NCI-H524 (cell line): ENCODE measurements around the gene TRMT1.
"Not testable (repeated sequence)": the region's sequence is repeated elsewhere in the genome, so short reads cannot be mapped to it uniquely, and the experiment has no call there.

Experiments
- DNase-seq, 2 experiments: peaks; one replicate each; lab custom pipeline; 2025; lab: John Stamatoyannopoulos, UW

The TRMT1 gene

GRCh38 chr19:13150187-13150930 is 33.8 kb upstream of the TRMT1 start, which contains the start of the genes IER2 and STX10:
TSS of gene IER2 (plus strand) at chr19:13150411. CDS start at chr19:13153187, 2,776 bp downstream.
TSS of gene STX10 (minus strand) at chr19:13150375. CDS start at chr19:13150173, 202 bp downstream.
- peak; percentile 92 to 94 for DNase-seq

GRCh38 chr19:13149628-13150186 is 33.2 kb upstream of the TRMT1 start:
- DNase-seq = peak in 1 of 2 experiments; percentile 60

GRCh38 chr19:13149173-13149627 is 32.7 kb upstream of the TRMT1 start:
- DNase-seq = not testable (repeated sequence)

DNA sequence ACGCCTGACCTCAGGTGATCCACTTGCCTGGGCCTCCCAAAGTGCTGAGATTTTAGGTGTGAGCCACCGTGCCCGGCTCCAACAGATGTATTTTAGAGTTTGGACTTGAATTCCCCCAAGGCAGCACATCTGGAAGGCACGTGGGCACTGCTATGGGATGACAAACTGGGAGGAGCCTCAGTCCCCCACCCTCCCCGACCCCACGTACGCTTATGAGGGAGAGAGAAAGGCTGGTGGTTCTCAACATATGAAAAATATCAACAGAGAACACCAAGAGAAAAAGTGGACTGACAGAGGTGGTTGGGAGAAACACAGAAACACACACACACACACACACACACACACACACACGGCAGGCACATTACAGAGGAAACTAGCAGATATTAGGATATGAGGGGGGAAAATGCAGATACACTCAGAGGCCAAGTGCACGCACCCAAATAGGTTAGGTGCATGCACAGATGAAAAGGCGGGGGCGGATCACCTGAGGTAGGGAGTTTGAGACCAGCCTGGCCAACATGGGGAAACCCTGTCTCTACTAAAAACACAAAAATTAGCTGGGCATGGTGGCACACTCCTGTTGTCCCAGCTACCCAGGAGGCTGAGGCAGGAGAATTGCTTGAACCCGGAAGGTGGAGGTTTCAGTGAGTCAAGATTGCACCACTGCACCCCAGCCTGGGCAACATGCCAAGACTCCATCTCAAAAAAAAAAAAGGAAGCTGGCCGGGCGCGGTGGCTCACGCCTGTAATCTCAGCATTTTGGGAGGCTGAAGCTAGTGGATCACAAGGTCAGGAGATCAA is 30.4 kb upstream of the TRMT1 start:
- no peak for DNase-seq

DNA sequence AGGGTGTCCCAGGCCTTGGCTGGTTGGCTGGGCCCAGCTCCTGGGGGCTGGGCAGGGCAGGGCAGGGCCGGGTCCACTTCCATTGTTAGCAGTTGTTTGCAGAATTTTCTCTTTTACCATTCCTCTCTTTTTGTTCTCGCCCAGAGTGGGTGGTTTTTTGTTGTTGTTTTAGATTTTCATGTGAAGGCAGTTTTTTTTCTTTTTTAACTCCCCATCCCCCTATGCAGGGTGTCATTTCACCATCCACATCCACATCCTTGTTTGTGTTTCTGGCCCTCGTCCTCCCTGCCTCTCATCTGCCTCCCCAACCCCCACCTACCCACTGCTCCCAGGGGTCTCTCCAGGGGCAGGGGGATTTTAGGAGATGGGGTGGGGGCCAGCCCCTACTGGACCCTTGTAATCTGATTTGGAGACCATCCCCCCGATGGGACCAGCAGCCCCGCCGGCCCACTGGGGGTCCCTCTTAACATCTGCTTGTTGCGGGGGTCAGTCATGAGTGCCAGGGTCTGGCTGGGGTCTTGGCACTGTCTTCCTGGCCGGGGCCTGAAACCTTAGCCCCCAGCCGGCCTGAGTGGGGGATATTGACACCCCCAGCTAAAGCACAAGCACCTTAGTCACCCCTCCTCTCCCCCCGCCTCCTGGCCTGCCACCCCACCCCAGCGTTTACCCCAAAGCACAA is 23.2 kb upstream of the TRMT1 start:
- no peak for DNase-seq

- DNase-seq = no peak
Measured at GRCh38 chr19:13138916-13139198, 22.3 kb upstream of the TRMT1 start.

GRCh38 chr19:13138171-13138915 is 21.8 kb upstream of the TRMT1 start:
- no peak for DNase-seq

DNA sequence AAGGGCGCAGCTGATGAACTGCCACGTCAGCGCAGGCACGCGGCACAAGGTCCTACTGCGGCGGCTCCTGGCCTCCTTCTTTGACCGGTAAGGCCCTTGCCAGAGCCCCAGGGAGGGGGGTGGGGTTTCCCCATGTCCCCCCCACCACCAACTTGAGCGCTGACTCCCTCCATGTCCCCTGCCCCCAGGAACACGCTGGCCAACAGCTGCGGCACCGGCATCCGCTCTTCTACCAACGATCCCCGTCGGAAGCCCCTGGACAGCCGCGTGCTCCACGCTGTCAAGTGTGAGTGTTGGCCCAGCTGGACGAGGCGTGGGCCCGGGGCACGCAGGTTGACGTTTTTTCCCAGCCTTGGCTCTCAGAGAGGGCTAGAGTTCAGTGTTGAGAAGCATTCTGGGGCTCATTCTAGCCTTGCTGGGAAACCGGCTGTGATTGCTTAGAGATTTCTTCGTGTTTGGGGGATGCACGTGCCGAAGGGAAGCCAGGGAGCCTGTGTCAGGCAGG is 20.8 kb upstream of the TRMT1 start:
- DNase-seq = no peak

- DNase-seq = no peak
Measured at GRCh38 chr19:13135068-13136062, 18.8 kb upstream of the TRMT1 start.

DNA sequence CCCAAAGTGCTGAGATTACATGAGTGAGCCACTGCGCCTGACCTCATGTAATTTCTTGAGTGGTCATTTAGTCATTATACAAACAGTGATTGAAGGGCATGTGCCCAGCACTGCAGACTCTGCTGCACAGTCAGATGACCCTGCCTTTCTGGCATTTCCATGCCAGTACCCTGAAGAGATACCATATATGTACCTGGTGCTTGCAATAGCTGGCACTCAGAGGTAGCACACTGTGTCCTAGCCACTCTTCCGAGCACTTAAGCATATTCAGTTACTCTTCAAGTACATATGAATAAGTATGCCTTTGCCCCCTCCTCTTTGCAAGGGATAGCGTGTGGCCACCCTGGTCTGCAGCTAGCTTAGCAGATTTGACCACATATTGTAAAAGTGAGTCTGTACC is 18.1 kb upstream of the TRMT1 start:
- DNase-seq = no peak

DNA sequence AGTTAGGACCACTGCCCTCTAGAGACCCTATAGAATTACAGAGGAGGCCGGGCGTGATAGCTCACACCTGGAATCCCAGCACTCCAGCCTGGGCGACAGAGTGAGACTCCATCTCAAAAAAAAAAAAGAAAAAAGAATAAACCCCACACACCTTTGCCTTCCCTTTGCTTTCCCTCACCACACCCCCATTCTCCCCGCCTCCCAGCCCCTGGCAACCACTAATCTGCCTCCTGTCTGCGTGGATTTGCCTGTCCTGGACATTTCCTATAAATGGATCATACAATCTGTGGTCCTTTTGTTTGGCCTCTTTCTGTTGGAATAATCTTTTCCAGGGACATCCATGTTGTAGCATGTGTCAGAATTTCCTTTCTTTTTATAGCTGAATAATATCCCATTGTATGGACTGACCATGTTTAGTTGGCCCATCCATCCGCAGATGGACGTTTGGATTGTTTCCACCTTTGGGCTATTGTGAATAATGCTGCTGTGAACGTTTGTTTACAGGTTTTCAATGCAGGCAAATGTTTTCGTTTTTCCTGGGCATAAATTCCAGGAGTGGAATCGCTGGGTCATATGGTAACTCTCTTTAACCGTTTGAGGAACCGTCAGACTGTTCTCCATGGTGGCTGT is 16.8 kb upstream of the TRMT1 start:
- no peak for DNase-seq

DNA sequence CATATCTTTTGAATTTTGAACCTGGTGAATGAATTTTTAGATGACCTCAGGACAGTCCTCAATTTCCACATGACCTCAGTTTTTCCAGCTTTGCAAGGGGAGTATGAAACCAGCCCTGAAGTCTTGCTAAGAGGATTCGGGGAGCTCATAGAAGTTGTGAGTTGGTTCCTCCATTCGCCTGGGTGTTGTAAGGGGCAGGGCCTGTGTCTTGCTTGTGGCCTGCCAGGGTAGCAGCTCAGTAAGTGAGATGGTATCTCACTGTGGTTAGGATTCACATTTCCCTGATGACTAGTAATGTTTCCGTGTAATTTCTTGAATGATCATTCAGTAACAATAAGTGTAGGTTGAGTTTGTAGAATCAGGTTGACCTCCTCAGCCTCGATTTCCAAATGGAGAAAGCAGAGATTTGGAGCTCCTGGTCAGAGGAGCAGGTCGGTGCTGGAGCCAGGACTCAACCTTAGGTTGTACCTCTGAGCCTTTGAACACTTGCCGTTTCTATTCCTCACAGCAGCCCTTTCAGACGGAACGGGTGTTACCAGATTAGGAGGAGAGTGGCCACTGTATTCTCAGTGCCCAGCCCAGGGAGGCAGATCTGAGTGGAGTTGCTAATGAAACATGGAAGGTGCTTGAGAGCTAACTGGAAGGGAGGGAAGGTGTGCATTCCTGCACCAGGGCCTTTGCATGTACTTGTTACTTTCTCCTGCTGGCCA is 16.1 kb upstream of the TRMT1 start:
- no peak for DNase-seq

GRCh38 chr19:13130886-13131490 is 14.4 kb upstream of the TRMT1 start:
- no peak for DNase-seq

GRCh38 chr19:13129384-13129783 is 12.8 kb upstream of the TRMT1 start:
- no peak for DNase-seq

- DNase-seq = no peak
Measured at GRCh38 chr19:13128583-13128982, 12.0 kb upstream of the TRMT1 start.

DNA sequence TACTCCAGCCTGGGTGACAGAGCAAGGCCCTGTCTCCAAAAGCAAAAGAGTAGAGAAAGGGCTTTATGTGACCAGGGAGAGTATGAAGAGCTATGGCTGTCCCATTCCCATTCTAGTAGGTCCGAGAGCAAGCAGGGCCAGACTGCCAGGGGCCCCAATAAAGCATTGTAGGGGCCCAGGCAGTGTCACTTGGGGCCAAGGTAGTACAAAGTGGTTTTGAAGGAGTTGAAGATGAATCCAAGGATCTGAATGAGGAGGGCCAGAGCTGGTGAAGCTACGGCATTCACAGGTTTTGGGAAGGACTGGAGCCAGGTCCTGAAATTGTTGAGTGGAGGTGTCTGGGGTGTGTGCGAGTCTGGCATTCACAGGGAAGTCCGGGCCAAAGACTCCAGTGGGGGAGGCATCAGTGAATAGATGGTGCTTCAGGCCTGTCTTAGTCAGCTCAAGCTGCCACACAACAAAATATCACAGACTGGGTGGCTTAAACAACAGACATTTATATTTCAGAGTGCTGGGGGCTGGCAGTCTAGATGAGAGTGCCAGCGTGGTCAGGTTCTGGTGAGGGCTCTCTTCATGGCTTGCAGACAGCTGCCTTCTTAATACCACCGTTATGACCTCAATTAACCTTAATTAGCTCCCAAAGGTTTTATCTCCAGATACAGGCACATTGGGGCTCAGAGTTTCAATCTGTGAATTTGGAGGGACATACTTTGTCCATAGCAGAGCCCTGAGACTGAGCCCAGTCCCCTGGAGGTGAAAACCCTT is 11.5 kb upstream of the TRMT1 start:
- no peak for DNase-seq

- DNase-seq = no peak
Measured at GRCh38 chr19:13127051-13127450, 10.5 kb upstream of the TRMT1 start.
